ENCODE measurements around the gene CABP2. TPM values are rescaled to one million over a fixed set of nuclear protein-coding genes. Genes with fewer than 3 reads are reported as not detected.

Gene CABP2
- total RNA-seq, 1 experiment from 2014 or later = not detected

DNA sequence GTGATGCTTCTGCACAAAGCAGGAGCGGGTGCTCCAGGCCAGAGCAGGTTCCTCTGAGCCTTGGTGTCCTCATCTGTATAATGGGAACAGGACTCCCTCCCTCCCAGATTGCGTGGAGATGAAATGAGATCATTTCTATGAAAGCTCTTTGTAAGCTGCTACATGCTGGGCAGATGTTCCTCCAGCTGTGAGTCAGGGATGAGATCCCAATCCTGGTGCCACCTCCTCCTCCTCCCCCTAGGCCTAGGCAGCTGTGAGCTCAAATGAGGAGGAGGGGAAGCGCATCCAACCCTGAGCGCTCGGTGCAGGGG, 7.0 kb upstream of the CABP2 start:
- no peak overlapping the region for H2BK15ac ChIP-seq (ENCODE audit: low read depth, low read length)
- H3K23ac ChIP-seq (ENCODE audit: insufficient read length, low read depth, low read length) = no peak overlapping the region
- H2BK5ac ChIP-seq (ENCODE audit: insufficient read length, low read length) = no peak overlapping the region
- Mint-ChIP-seq H3K36me3 (ENCODE audit: insufficient read depth in 1 of 3, low read depth in 3 of 3) (peaks cover 4 to 8% (median 4%) of the 10 kb centered on the region in 3 experiments; a peak in 6 of 7 replicates), H3K4me1 (0 out of 4 replicates have a peak, but pooled peaks cover 0 to 8% of the 10 kb centered on the region in 2 experiments), H3K27me3 (ENCODE audit: low read depth) (peaks cover 30% of the 10 kb centered on the region), H3K9me3 (peaks cover 30 to 31% of the 10 kb centered on the region in 2 experiments), H3K27ac (no peak overlapping the region), H3K4me3 (no peak overlapping the region)
- no peak overlapping the region for H4K8ac ChIP-seq (replicated peaks; ENCODE audit: insufficient read length, low read depth, low read length)
- no peak overlapping the region for H3K18ac ChIP-seq (ENCODE audit: insufficient read length, low read depth, low read length)
- no peak overlapping the region for H3K4me2 ChIP-seq (ENCODE audit: insufficient read depth, insufficient read length, low read length)
- H2AK5ac ChIP-seq (ENCODE audit: insufficient read length, low read length) = no peak overlapping the region
- H3K23me2 ChIP-seq (ENCODE audit: insufficient read length, low read depth, low read length, poor library complexity, severe bottlenecking) = no peaks in the 10 kb centered on the region
- H3K14ac ChIP-seq (ENCODE audit: insufficient read depth, low read length) = no peak overlapping the region
- no peak overlapping the region for H3K27ac ChIP-seq (ENCODE audit: insufficient read length, low read depth, low read length)
- no peak overlapping the region for H2BK12ac ChIP-seq (ENCODE audit: insufficient read length, low read depth, low read length)
- H2BK20ac ChIP-seq (ENCODE audit: low read depth, low read length, poor library complexity, severe bottlenecking) = no peak overlapping the region
- H3K9ac ChIP-seq (ENCODE audit: extremely low read depth, insufficient read length, low read length) = no peak overlapping the region
- no peak overlapping the region for H3T11ph ChIP-seq (ENCODE audit: low read length)
- no peaks in the 10 kb centered on the region for H3K79me2 ChIP-seq (ENCODE audit: insufficient read depth, low read length)
- H3K79me1 ChIP-seq (ENCODE audit: insufficient read depth, low read depth, low read length, poor library complexity, severe bottlenecking) = no peaks in the 10 kb centered on the region
- H2BK120ac ChIP-seq (ENCODE audit: low read depth, low read length, poor library complexity, severe bottlenecking) = no peak overlapping the region
- WGBS (ENCODE audit: extremely low coverage, insufficient read length, low lambda C conversion rate) = no CpG with 5 or more reads among the region's 5 CpGs
- H4K91ac ChIP-seq (ENCODE audit: insufficient read length, low read depth, low read length) = no peak overlapping the region
- TF ChIP-seq, protein P1, sequence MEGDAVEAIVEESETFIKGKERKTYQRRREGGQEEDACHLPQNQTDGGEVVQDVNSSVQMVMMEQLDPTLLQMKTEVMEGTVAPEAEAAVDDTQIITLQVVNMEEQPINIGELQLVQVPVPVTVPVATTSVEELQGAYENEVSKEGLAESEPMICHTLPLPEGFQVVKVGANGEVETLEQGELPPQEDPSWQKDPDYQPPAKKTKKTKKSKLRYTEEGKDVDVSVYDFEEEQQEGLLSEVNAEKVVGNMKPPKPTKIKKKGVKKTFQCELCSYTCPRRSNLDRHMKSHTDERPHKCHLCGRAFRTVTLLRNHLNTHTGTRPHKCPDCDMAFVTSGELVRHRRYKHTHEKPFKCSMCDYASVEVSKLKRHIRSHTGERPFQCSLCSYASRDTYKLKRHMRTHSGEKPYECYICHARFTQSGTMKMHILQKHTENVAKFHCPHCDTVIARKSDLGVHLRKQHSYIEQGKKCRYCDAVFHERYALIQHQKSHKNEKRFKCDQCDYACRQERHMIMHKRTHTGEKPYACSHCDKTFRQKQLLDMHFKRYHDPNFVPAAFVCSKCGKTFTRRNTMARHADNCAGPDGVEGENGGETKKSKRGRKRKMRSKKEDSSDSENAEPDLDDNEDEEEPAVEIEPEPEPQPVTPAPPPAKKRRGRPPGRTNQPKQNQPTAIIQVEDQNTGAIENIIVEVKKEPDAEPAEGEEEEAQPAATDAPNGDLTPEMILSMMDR (conservative IDR thresholded peaks at IDR 0.05) = no peak
- H3K56ac ChIP-seq (ENCODE audit: insufficient read length, low read depth, low read length) = no peak overlapping the region
- no peak for DNase-seq
- no peaks in the 10 kb centered on the region for H3K4me1 ChIP-seq (ENCODE audit: insufficient read depth, low read length)
- H4K20me1 ChIP-seq (ENCODE audit: control insufficient read depth, insufficient read depth, insufficient read length) = no peaks in the 10 kb centered on the region
- H3K27me3 ChIP-seq (ENCODE audit: insufficient read depth, low read length) = no peaks in the 10 kb centered on the region
- H2AFZ ChIP-seq (ENCODE audit: low read length) = no peak overlapping the region
- H3K4ac ChIP-seq (ENCODE audit: low read depth, low read length) = no peak overlapping the region
- no peak overlapping the region for H4K5ac ChIP-seq (ENCODE audit: insufficient read length, low read depth, low read length)
- H3K9me3 ChIP-seq (ENCODE audit: control insufficient read depth, low read depth, low read length) = peaks cover 13% of the 10 kb centered on the region
